K562 (cell line): Measurements from ENCODE around the gene KIFAP3. TPM values are rescaled to one million over a fixed set of nuclear protein-coding genes. Genes with fewer than 3 reads are reported as not detected.

Experiments used
- ATAC-seq: fragments of 200-7000 bp; cut with Tn5 transposase; 3 replicates; pipeline ENCODE4 v1.9.1; 2020; ENCODE audit warnings: moderate library complexity
- BruUV-seq: library from RNA; stranded (reverse); fragments of 400-500 nt; replicated peaks from 2 replicates; lab custom pipeline; 2021; lab: Mats Ljungman, UMichigan
- CTCF ChIA-PET: fragments of 300-600 bp; formaldehyde crosslinking; extraction: SDS; loops from one replicate; lab custom pipeline; 2021; ENCODE audit warnings: low intra/inter-chr PET ratio; lab: Yijun Ruan, JAX
- POLR2A ChIA-PET: fragments of 300-600, 350-650 bp; sonication (Branson Sonifier 250); formaldehyde crosslinking; extraction: SDS; loops from one replicate; lab custom pipeline; 2021; ENCODE audit warnings: antibody characterized with exemption, inconsistent platforms; lab: Yijun Ruan, JAX
- DNase-seq, 4 experiments: peaks; one replicate each; pipeline versions ENCODE4 v3.0.0 to v3.0.0-alpha.2; 2011 to 2018; ENCODE audit warnings: low spot score in 3 of 4, mixed read lengths in 3 of 4; ENCODE audit errors: extremely low read depth in 1 of 4
- FAIRE-seq: peaks from 2 replicates; lab custom pipeline; 2011; peaks lifted over from hg19 to GRCh38; lab: Jason Lieb, UNC
- H2AFZ ChIP-seq: 2 replicates; pipeline ENCODE4 v1.6.0; 2011; ENCODE audit warnings: low read depth, low read length, control low read depth, inconsistent platforms
- H3K27ac ChIP-seq: fragments of 200-600 bp; 3 replicates; pipeline ENCODE4 v1.8.0; 2011; ENCODE audit warnings: low read depth, mild to moderate bottlenecking, control low read depth, inconsistent platforms, low read length, moderate library complexity, mixed read lengths; ENCODE audit errors: extremely low read depth
- H3K27me3 ChIP-seq, 2 experiments: fragments of 300-600 bp in 1 of 2; 2 replicates in 1 of 2; 3 replicates in 1 of 2; pipeline versions ENCODE4 v1.6.0 to v1.8.0; 2011; ENCODE audit warnings: inconsistent platforms in 2 of 2, low read length in 2 of 2, mild to moderate bottlenecking in 1 of 2, mixed read lengths in 1 of 2, moderate library complexity in 1 of 2; ENCODE audit not compliant: control insufficient read depth in 2 of 2, insufficient read depth in 2 of 2
- H3K36me3 ChIP-seq: fragments of 300-600 bp; 3 replicates; pipeline ENCODE4 v1.8.0; 2011; ENCODE audit warnings: mild to moderate bottlenecking, low read length, inconsistent platforms; ENCODE audit not compliant: control insufficient read depth, insufficient read depth
- H3K4me1 ChIP-seq, 2 experiments: fragments of 200-600 bp in 1 of 2; replicated peaks in 1 of 2; 2 replicates in 1 of 2; 3 replicates in 1 of 2; pipeline versions ENCODE4 v1.5.1 to v1.8.0; 2011; ENCODE audit warnings: inconsistent platforms in 2 of 2, low read length in 2 of 2, mild to moderate bottlenecking in 1 of 2, mixed read lengths in 1 of 2, moderate library complexity in 1 of 2; ENCODE audit not compliant: control insufficient read depth in 2 of 2, insufficient read depth in 2 of 2
- H3K4me2 ChIP-seq: 2 replicates; pipeline ENCODE4 v1.6.1; 2011; ENCODE audit warnings: low read length, control low read depth, inconsistent platforms, mixed read lengths; ENCODE audit not compliant: insufficient read depth
- H3K4me3 ChIP-seq: fragments of 200-600 bp; sonication (generic), shearing (Covaris generic); 2 replicates; pipeline ENCODE4 v1.5.1; 2016; ENCODE audit warnings: control low read depth, inconsistent platforms
- H3K79me2 ChIP-seq: fragments of 200-600 bp; 3 replicates; pipeline ENCODE4 v1.8.0; 2011; ENCODE audit warnings: low read length, inconsistent platforms; ENCODE audit not compliant: control insufficient read depth, insufficient read depth
- H3K9ac ChIP-seq, 2 experiments: 2 replicates each; pipeline versions ENCODE4 v1.6.0 to v1.6.1; 2011; ENCODE audit warnings: low read depth in 2 of 2, low read length in 2 of 2, control low read depth in 1 of 2, inconsistent platforms in 1 of 2, mild to moderate bottlenecking in 1 of 2, mixed read lengths in 1 of 2; ENCODE audit not compliant: insufficient read depth in 1 of 2
- H3K9me1 ChIP-seq: one replicate; pipeline ENCODE4 v1.6.0; 2011; ENCODE audit warnings: inconsistent platforms, mild to moderate bottlenecking, low read length, moderate library complexity; ENCODE audit not compliant: control insufficient read depth, insufficient read depth
- H3K9me3 ChIP-seq: replicated peaks from 2 replicates; pipeline ENCODE4 v1.5.1; 2011; ENCODE audit warnings: low read depth, low read length, inconsistent platforms; ENCODE audit not compliant: control insufficient read depth, insufficient read depth
- H4K20me1 ChIP-seq: replicated peaks from 2 replicates; pipeline ENCODE4 v1.6.1; 2011; ENCODE audit warnings: low read length, inconsistent platforms, mixed read lengths; ENCODE audit not compliant: control insufficient read depth, insufficient read depth
- BCOR ChIP-seq: fragments of 450-650 bp; IDR thresholded peaks from 2 replicates; pipeline ENCODE4 v1.6.1; 2016
- CBFA2T2 ChIP-seq: fragments of 450-650 bp; conservative IDR thresholded peaks from 2 replicates; pipeline ENCODE4 v1.6.1; 2017; ENCODE audit warnings: mild to moderate bottlenecking
- CBFA2T3 ChIP-seq: fragments of 450-650 bp; IDR thresholded peaks from 2 replicates; pipeline ENCODE4 v1.6.1; 2017
- CHD1 ChIP-seq: fragments of 200-600 bp; sonication (generic); IDR thresholded peaks from one replicate; pipeline ENCODE4 v1.6.1; 2012; ENCODE audit warnings: mild to moderate bottlenecking, moderate library complexity, low read length, inconsistent platforms
- EP300 ChIP-seq: IDR thresholded peaks from 2 replicates; pipeline ENCODE4 v1.6.1; 2012; ENCODE audit warnings: low read length, improper control_type of control experiment
- FOXM1 ChIP-seq, 2 experiments: fragments of 450-650 bp in 1 of 2; sonication (generic) in 1 of 2; formaldehyde crosslinking in 1 of 2; IDR thresholded peaks; 2 replicates each; pipeline versions ENCODE4 v1.6.1 to v1.9.0; 2017 to 2022; ENCODE audit warnings: low read depth in 2 of 2, mild to moderate bottlenecking in 2 of 2, missing genetic modification reagents in 1 of 2, moderate library complexity in 1 of 2
- HCFC1 ChIP-seq: IDR thresholded peaks from 2 replicates; pipeline ENCODE4 v1.6.1; 2012; ENCODE audit warnings: low read depth, low read length, improper control_type of control experiment
- POLR2AphosphoS5 ChIP-seq: IDR thresholded peaks from 2 replicates; pipeline ENCODE4 v1.6.1; 2011; ENCODE audit warnings: mild to moderate bottlenecking, low read depth, low read length, moderate library complexity; ENCODE audit not compliant: control insufficient read depth, insufficient read depth
- SLC30A9 ChIP-seq: fragments of 250-450 bp; sonication (Bioruptor Pico); IDR thresholded peaks from 2 replicates; pipeline ENCODE4 v1.8.0; 2022; ENCODE audit warnings: mild to moderate bottlenecking, moderate library complexity
- SMARCE1 ChIP-seq: fragments of 450-650 bp; IDR thresholded peaks from 2 replicates; pipeline ENCODE4 v1.7.1; 2016; ENCODE audit warnings: mild to moderate bottlenecking
- SMC3 ChIP-seq: conservative IDR thresholded peaks from 2 replicates; pipeline ENCODE4 v1.6.1; 2011; ENCODE audit warnings: low read depth, low read length, improper control_type of control experiment; ENCODE audit not compliant: insufficient read depth
- TCF3 ChIP-seq: sonication (generic); formaldehyde crosslinking; IDR thresholded peaks from 2 replicates; pipeline ENCODE4 v1.4.0; 2020; ENCODE audit warnings: mild to moderate bottlenecking, missing genetic modification reagents
- ZFX ChIP-seq: sonication (generic); formaldehyde crosslinking; IDR thresholded peaks from 2 replicates; pipeline ENCODE4 v1.8.0; 2022; ENCODE audit warnings: mild to moderate bottlenecking, missing genetic modification reagents, moderate library complexity
- WGBS: fragments of 100-300 bp; shearing (Covaris generic); methylation state at CpG from one replicate; pipeline ENCODE4 v1.1.6; 2016; ENCODE audit warnings: low coverage, mixed read lengths; ENCODE audit not compliant: insufficient coverage; ENCODE audit errors: missing lambda C conversion rate; 5-methylcytosine and 5-hydroxymethylcytosine counted together
- in situ Hi-C: fragments of 300-500 bp; cut with MboI; formaldehyde crosslinking; loops from 4 replicates; pipeline ENCODE4 v1.15.0; 2018; ENCODE audit warnings: inconsistent platforms, mixed read lengths
- intact Hi-C: fragments of 100-400 bp; cut with micrococcal nuclease; formaldehyde crosslinking; loops from 2 replicates; pipeline ENCODE4 v1.14.2; 2022
- polyA plus RNA-seq, 8 experiments: library from polyadenylated mRNA; depleted of rRNA in 4 of 8; stranded (reverse) in 5 of 8; unstranded in 3 of 8; fragments of >200 nt; fragmentation: Nextera tagmentation in 2 of 8; fragmentation: Illumina TruSeq in 1 of 8; extraction: Ambion mirVana in 2 of 8; extraction: Trizol in 1 of 8; gene quantifications; 2 replicates each; pipeline versions ENCODE4 v1.2.1 to v1.2.3, GENCODE V29; 2011 to 2014; ENCODE audit warnings: inconsistent platforms in 1 of 8, missing spikeins in 1 of 8
- total RNA-seq, 7 experiments: library from RNA; depleted of rRNA in 6 of 7; stranded (reverse); fragments of >200 nt in 6 of 7; fragmentation: Illumina TruSeq in 2 of 7; extraction: Trizol in 2 of 7; gene quantifications; 2 replicates each; pipeline versions ENCODE4 v1.2.1 to v1.2.3, GENCODE V29; 2011 to 2021; ENCODE audit warnings: low replicate concordance in 1 of 7
- TF ChIP-seq, protein P1 (sequence below): fragments of 200-800 bp; sonication (Bioruptor generic); IDR thresholded peaks from 2 replicates; pipeline ENCODE4 v1.6.1; 2017; ENCODE audit warnings: missing genetic modification characterization, missing compliant biosample characterization

KIFAP3 gene
- total and polyA plus RNA-seq, 9 of the 15 experiments (the other 6 are each of a cell fraction or from before 2014, with no cell fraction given): 8.8 to 17.5 (median 11.8) TPM

DNA sequence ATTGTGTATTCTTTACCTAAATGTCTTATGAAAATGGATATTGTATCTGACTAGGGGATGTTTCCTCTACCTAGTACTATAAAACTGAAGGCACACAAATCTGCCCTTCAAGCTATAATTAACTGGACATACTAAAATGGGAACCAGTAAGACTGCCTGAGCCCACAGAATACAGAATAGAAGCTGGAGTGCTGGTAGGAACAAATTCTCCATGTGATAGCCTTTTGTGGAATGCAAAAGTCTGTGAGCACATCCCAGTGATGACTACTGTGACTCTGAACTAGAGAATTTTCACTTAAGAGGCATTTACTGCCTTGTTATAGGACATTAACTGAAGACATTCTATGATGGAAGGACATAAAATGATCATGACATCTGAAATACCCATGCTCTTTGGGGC is 30.3 kb downstream of the KIFAP3 start:
- ChIA-PET POLR2A (no interaction called here), CTCF (no interaction called here)
- H3K27me3 ChIP-seq: no peaks in the 10 kb centered on the region
- H3K4me2 ChIP-seq: no peak overlapping the region
- FAIRE-seq (no peak), ATAC-seq (no peak), DNase-seq (no peak)
- in situ Hi-C loops: no loop called here
- no peak overlapping the region for H2AFZ ChIP-seq
- no TSS peak for BruUV-seq
- intact Hi-C loops: no loop called here
- H3K9me3 ChIP-seq: no peaks in the 10 kb centered on the region
- H3K4me3 ChIP-seq: no peak overlapping the region
- H3K36me3 ChIP-seq: no peaks in the 10 kb centered on the region
- TF ChIP-seq CHD1: no peak
- no peak for TF ChIP-seq BCOR
- no peak for TF ChIP-seq SMC3
- H3K9me1 ChIP-seq: no peaks in the 10 kb centered on the region
- no peaks in the 10 kb centered on the region for H4K20me1 ChIP-seq
- no peak overlapping the region for H3K27ac ChIP-seq
- no peak overlapping the region for H3K9ac ChIP-seq
- peaks cover 0 to 11% of the 10 kb centered on the region in 2 experiments; a peak in 3 of 5 replicates for H3K4me1 ChIP-seq
- H3K79me2 ChIP-seq: no peaks in the 10 kb centered on the region

DNA sequence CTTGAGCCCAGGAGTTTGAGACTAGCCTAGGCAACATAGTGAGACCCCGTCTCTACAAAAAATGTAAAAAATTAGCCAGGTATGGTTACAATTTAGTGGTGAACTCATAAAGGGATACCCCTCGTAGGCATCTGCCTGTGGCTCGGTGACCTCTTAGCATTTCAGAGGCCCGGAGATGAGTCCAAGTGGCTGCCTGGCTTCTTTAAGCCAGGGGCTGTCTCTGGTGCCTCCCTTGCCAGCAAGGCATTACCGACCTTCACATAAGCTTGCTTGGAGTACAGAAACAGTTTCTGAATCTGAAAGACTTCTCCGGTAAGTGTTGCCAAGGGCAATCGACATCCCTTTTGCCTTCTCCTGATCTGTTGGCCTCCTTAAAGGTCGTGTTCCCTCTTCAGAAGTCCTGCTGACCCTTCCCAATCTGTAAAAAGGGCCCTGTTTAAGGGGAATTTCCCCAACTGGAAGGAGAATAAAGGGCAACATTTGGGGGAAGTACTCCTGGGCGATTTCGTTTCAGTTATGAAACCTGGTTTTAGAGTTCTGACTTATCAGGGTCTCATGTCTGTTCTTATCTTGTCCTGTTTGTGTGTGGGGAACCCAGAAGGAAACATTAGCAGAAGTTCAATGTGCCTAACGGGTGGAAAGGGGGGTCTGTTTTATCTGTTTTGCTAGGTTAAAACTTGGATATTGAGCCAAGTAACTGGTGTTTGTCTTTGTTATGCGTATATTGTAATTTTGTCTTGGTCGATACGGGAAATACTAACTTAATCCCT is 32.9 kb downstream of the KIFAP3 start:
- ChIA-PET CTCF (no interaction called here), POLR2A (interaction anchor here (0.8 to 1.4 kb wide), 2 partner anchors 10 to 26 kb away, joined by 3 to 5 read pairs; no protein-coding TSS in a partner anchor)
- Histone ChIP-seq H3K79me2 (no peaks in the 10 kb centered on the region), H3K27me3 (no peaks in the 10 kb centered on the region), H3K4me3 (no peak overlapping the region), H2AFZ (peak overlapping the region; percentile 80), H3K4me2 (peak overlapping the region; percentile 13; the same call in 1 of the 2 replicates), H4K20me1 (no peaks in the 10 kb centered on the region), H3K9me3 (no peaks in the 10 kb centered on the region), H3K36me3 (no peaks in the 10 kb centered on the region), H3K9me1 (no peaks in the 10 kb centered on the region), H3K27ac (peak overlapping the region; percentile 63; the same call in 2 of the 3 replicates), H3K4me1 (peaks cover 0 to 11% of the 10 kb centered on the region in 2 experiments; a peak in 3 of 5 replicates), H3K9ac (no peak overlapping the region)
- FAIRE-seq (peak; percentile 67), ATAC-seq (peak; percentile 67), DNase-seq (peak in 2 of 4 experiments; percentile 21 to 61)
- intact Hi-C loops: no loop called here
- BruUV-seq: no TSS peak
- in situ Hi-C loops: no loop called here
- WGBS: 19% methylated on average over 14 of the region's 14 CpGs
- TF ChIP-seq TCF3 (CRISPR knock-in tag): peak; percentile 71
- 0 out of 2 replicates have a peak, but pooled peaks have one; percentile 50 for TF ChIP-seq SMARCE1
- TF ChIP-seq ZFX (CRISPR knock-in tag): no peak
- no peak for TF ChIP-seq SLC30A9 (CRISPR knock-in tag)
- no peak for TF ChIP-seq HCFC1
- peak; percentile 78 for TF ChIP-seq CBFA2T3
- TF ChIP-seq, protein P1, sequence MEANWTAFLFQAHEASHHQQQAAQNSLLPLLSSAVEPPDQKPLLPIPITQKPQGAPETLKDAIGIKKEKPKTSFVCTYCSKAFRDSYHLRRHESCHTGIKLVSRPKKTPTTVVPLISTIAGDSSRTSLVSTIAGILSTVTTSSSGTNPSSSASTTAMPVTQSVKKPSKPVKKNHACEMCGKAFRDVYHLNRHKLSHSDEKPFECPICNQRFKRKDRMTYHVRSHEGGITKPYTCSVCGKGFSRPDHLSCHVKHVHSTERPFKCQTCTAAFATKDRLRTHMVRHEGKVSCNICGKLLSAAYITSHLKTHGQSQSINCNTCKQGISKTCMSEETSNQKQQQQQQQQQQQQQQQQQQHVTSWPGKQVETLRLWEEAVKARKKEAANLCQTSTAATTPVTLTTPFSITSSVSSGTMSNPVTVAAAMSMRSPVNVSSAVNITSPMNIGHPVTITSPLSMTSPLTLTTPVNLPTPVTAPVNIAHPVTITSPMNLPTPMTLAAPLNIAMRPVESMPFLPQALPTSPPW: peak; percentile 85
- TF ChIP-seq FOXM1 (IDR thresholded peaks at IDR 0.05; ENCODE audit: low read depth): peak; percentile 19; the same call in 1 of the 2 replicates
- no peak for TF ChIP-seq FOXM1 (CRISPR knock-in tag; IDR thresholded peaks at IDR 0.05; ENCODE audit: low read depth)
- TF ChIP-seq POLR2AphosphoS5: peak; percentile 25; the same call in 1 of the 2 replicates
- TF ChIP-seq EP300: peak; percentile 34; the same call in 1 of the 2 replicates
- TF ChIP-seq CBFA2T2: peak; percentile 50
- no peak for TF ChIP-seq CHD1
